K562 (cell line): ENCODE measurements around the gene FOXL3. TPM values are rescaled to one million over a fixed set of nuclear protein-coding genes. Genes with fewer than 3 reads are reported as not detected.

ENCODE experiments used
- ATAC-seq: fragments of 200-7000 bp; cut with Tn5 transposase; 3 replicates; pipeline ENCODE4 v1.9.1; 2020; ENCODE audit warnings: moderate library complexity
- BruUV-seq: library from RNA; stranded (reverse); fragments of 400-500 nt; replicated peaks from 2 replicates; lab custom pipeline; 2021; lab: Mats Ljungman, UMichigan
- CTCF ChIA-PET: fragments of 300-600 bp; formaldehyde crosslinking; extraction: SDS; loops from one replicate; lab custom pipeline; 2021; ENCODE audit warnings: low intra/inter-chr PET ratio; lab: Yijun Ruan, JAX
- POLR2A ChIA-PET: fragments of 300-600, 350-650 bp; sonication (Branson Sonifier 250); formaldehyde crosslinking; extraction: SDS; loops from one replicate; lab custom pipeline; 2021; ENCODE audit warnings: antibody characterized with exemption, inconsistent platforms; lab: Yijun Ruan, JAX
- DNase-seq, 4 experiments: peaks; one replicate each; pipeline versions ENCODE4 v3.0.0 to v3.0.0-alpha.2; 2011 to 2018; ENCODE audit warnings: low spot score in 3 of 4, mixed read lengths in 3 of 4; ENCODE audit errors: extremely low read depth in 1 of 4
- FAIRE-seq: peaks from 2 replicates; lab custom pipeline; 2011; peaks lifted over from hg19 to GRCh38; lab: Jason Lieb, UNC
- H2AFZ ChIP-seq: 2 replicates; pipeline ENCODE4 v1.6.0; 2011; ENCODE audit warnings: low read depth, low read length, control low read depth, inconsistent platforms
- H3K27ac ChIP-seq: fragments of 200-600 bp; 3 replicates; pipeline ENCODE4 v1.8.0; 2011; ENCODE audit warnings: low read depth, mild to moderate bottlenecking, control low read depth, inconsistent platforms, low read length, moderate library complexity, mixed read lengths; ENCODE audit errors: extremely low read depth
- H3K27me3 ChIP-seq, 2 experiments: fragments of 300-600 bp in 1 of 2; 2 replicates in 1 of 2; 3 replicates in 1 of 2; pipeline versions ENCODE4 v1.6.0 to v1.8.0; 2011; ENCODE audit warnings: inconsistent platforms in 2 of 2, low read length in 2 of 2, mild to moderate bottlenecking in 1 of 2, mixed read lengths in 1 of 2, moderate library complexity in 1 of 2; ENCODE audit not compliant: control insufficient read depth in 2 of 2, insufficient read depth in 2 of 2
- H3K36me3 ChIP-seq: fragments of 300-600 bp; 3 replicates; pipeline ENCODE4 v1.8.0; 2011; ENCODE audit warnings: mild to moderate bottlenecking, low read length, inconsistent platforms; ENCODE audit not compliant: control insufficient read depth, insufficient read depth
- H3K4me1 ChIP-seq, 2 experiments: fragments of 200-600 bp in 1 of 2; replicated peaks in 1 of 2; 2 replicates in 1 of 2; 3 replicates in 1 of 2; pipeline versions ENCODE4 v1.5.1 to v1.8.0; 2011; ENCODE audit warnings: inconsistent platforms in 2 of 2, low read length in 2 of 2, mild to moderate bottlenecking in 1 of 2, mixed read lengths in 1 of 2, moderate library complexity in 1 of 2; ENCODE audit not compliant: control insufficient read depth in 2 of 2, insufficient read depth in 2 of 2
- H3K4me2 ChIP-seq: 2 replicates; pipeline ENCODE4 v1.6.1; 2011; ENCODE audit warnings: low read length, control low read depth, inconsistent platforms, mixed read lengths; ENCODE audit not compliant: insufficient read depth
- H3K4me3 ChIP-seq: fragments of 200-600 bp; sonication (generic), shearing (Covaris generic); 2 replicates; pipeline ENCODE4 v1.5.1; 2016; ENCODE audit warnings: control low read depth, inconsistent platforms
- H3K79me2 ChIP-seq: fragments of 200-600 bp; 3 replicates; pipeline ENCODE4 v1.8.0; 2011; ENCODE audit warnings: low read length, inconsistent platforms; ENCODE audit not compliant: control insufficient read depth, insufficient read depth
- H3K9ac ChIP-seq, 2 experiments: 2 replicates each; pipeline versions ENCODE4 v1.6.0 to v1.6.1; 2011; ENCODE audit warnings: low read depth in 2 of 2, low read length in 2 of 2, control low read depth in 1 of 2, inconsistent platforms in 1 of 2, mild to moderate bottlenecking in 1 of 2, mixed read lengths in 1 of 2; ENCODE audit not compliant: insufficient read depth in 1 of 2
- H3K9me1 ChIP-seq: one replicate; pipeline ENCODE4 v1.6.0; 2011; ENCODE audit warnings: inconsistent platforms, mild to moderate bottlenecking, low read length, moderate library complexity; ENCODE audit not compliant: control insufficient read depth, insufficient read depth
- H3K9me3 ChIP-seq: replicated peaks from 2 replicates; pipeline ENCODE4 v1.5.1; 2011; ENCODE audit warnings: low read depth, low read length, inconsistent platforms; ENCODE audit not compliant: control insufficient read depth, insufficient read depth
- H4K20me1 ChIP-seq: replicated peaks from 2 replicates; pipeline ENCODE4 v1.6.1; 2011; ENCODE audit warnings: low read length, inconsistent platforms, mixed read lengths; ENCODE audit not compliant: control insufficient read depth, insufficient read depth
- ASH1L ChIP-seq: fragments of 450-650 bp; IDR thresholded peaks from 2 replicates; pipeline ENCODE4 v1.6.1; 2018; ENCODE audit warnings: borderline replicate concordance, mild to moderate bottlenecking, low read depth; ENCODE audit not compliant: partially characterized antibody
- BHLHE40 ChIP-seq: IDR thresholded peaks from 2 replicates; pipeline ENCODE4 v1.6.1; 2011; ENCODE audit warnings: low read length, improper control_type of control experiment
- DDX20 ChIP-seq: fragments of 450-650 bp; IDR thresholded peaks from 2 replicates; pipeline ENCODE4 v1.6.1; 2016; ENCODE audit warnings: missing genetic modification characterization, low read depth, mild to moderate bottlenecking, missing compliant biosample characterization, moderate library complexity
- DEAF1 ChIP-seq: fragments of 450-650 bp; formaldehyde crosslinking; IDR thresholded peaks from 2 replicates; pipeline ENCODE4 v1.4.0; 2020; ENCODE audit warnings: mild to moderate bottlenecking, moderate library complexity
- GATAD2B ChIP-seq: fragments of 450-650 bp; IDR thresholded peaks from 2 replicates; pipeline ENCODE4 v1.6.1; 2017; ENCODE audit warnings: mild to moderate bottlenecking, borderline replicate concordance
- HDAC2 ChIP-seq: fragments of 450-650 bp; IDR thresholded peaks from 2 replicates; pipeline ENCODE4 v1.6.1; 2016; ENCODE audit warnings: mild to moderate bottlenecking
- HOMEZ ChIP-seq: fragments of 250-450 bp; sonication (Bioruptor Pico); IDR thresholded peaks from 2 replicates; pipeline ENCODE4 v1.4.0; 2020; ENCODE audit warnings: mild to moderate bottlenecking, moderate library complexity
- RAD51 ChIP-seq: fragments of 450-650 bp; IDR thresholded peaks from 2 replicates; pipeline ENCODE4 v1.7.1; 2016; ENCODE audit warnings: low read depth, mild to moderate bottlenecking, borderline replicate concordance
- RFX5 ChIP-seq: IDR thresholded peaks from 2 replicates; pipeline ENCODE4 v1.6.1; 2011; ENCODE audit warnings: low read depth, mild to moderate bottlenecking, improper control_type of control experiment, low read length
- TARDBP ChIP-seq: fragments of 450-650 bp; IDR thresholded peaks from 2 replicates; pipeline ENCODE4 v1.6.1; 2016
- TGIF2 ChIP-seq: sonication (generic); formaldehyde crosslinking; IDR thresholded peaks from 2 replicates; pipeline ENCODE4 v1.8.1; 2022; ENCODE audit warnings: mild to moderate bottlenecking, missing genetic modification reagents, moderate library complexity
- UBTF ChIP-seq, 2 experiments: IDR thresholded peaks; 2 replicates each; pipeline ENCODE4 v1.6.1; 2012; ENCODE audit warnings: improper control_type of control experiment in 2 of 2, low read depth in 2 of 2, low read length in 2 of 2, borderline replicate concordance in 1 of 2
- ZNF174 ChIP-seq: fragments of 250-450 bp; sonication (Bioruptor Pico); IDR thresholded peaks from 2 replicates; pipeline ENCODE4 v1.4.0; 2020; ENCODE audit warnings: mild to moderate bottlenecking
- ZNF232 ChIP-seq: sonication (generic); formaldehyde crosslinking; IDR thresholded peaks from 2 replicates; pipeline ENCODE4 v1.8.0; 2022; ENCODE audit warnings: mild to moderate bottlenecking, missing genetic modification reagents
- ZNF395 ChIP-seq: fragments of 200-800 bp; sonication (Bioruptor generic); IDR thresholded peaks from 2 replicates; pipeline ENCODE4 v1.6.1; 2017; ENCODE audit warnings: missing genetic modification characterization, missing compliant biosample characterization
- WGBS: fragments of 100-300 bp; shearing (Covaris generic); methylation state at CpG from one replicate; pipeline ENCODE4 v1.1.6; 2016; ENCODE audit warnings: low coverage, mixed read lengths; ENCODE audit not compliant: insufficient coverage; ENCODE audit errors: missing lambda C conversion rate; 5-methylcytosine and 5-hydroxymethylcytosine counted together
- in situ Hi-C: fragments of 300-500 bp; cut with MboI; formaldehyde crosslinking; loops from 4 replicates; pipeline ENCODE4 v1.15.0; 2018; ENCODE audit warnings: inconsistent platforms, mixed read lengths
- intact Hi-C: fragments of 100-400 bp; cut with micrococcal nuclease; formaldehyde crosslinking; loops from 2 replicates; pipeline ENCODE4 v1.14.2; 2022
- polyA plus RNA-seq, 8 experiments: library from polyadenylated mRNA; depleted of rRNA in 4 of 8; stranded (reverse) in 5 of 8; unstranded in 3 of 8; fragments of >200 nt; fragmentation: Nextera tagmentation in 2 of 8; fragmentation: Illumina TruSeq in 1 of 8; extraction: Ambion mirVana in 2 of 8; extraction: Trizol in 1 of 8; gene quantifications; 2 replicates each; pipeline versions ENCODE4 v1.2.1 to v1.2.3, GENCODE V29; 2011 to 2014; ENCODE audit warnings: inconsistent platforms in 1 of 8, missing spikeins in 1 of 8
- total RNA-seq, 7 experiments: library from RNA; depleted of rRNA in 6 of 7; stranded (reverse); fragments of >200 nt in 6 of 7; fragmentation: Illumina TruSeq in 2 of 7; extraction: Trizol in 2 of 7; gene quantifications; 2 replicates each; pipeline versions ENCODE4 v1.2.1 to v1.2.3, GENCODE V29; 2011 to 2021; ENCODE audit warnings: low replicate concordance in 1 of 7

FOXL3 gene
- total and polyA plus RNA-seq, 9 of the 15 experiments (the other 6 are each of a cell fraction or from before 2014, with no cell fraction given) = not detected

GRCh38 chr7:247636-248035 lies 42.3 kb upstream of the FOXL3 start:
- H2AFZ ChIP-seq = no peak overlapping the region
- TF ChIP-seq ZNF232 (CRISPR knock-in tag) (no peak), RAD51 (no peak), HOMEZ (CRISPR knock-in tag) (no peak), GATAD2B (no peak), RFX5 (no peak), DDX20 (tag) (no peak), UBTF (IDR thresholded peaks at IDR 0.05; ENCODE audit: borderline replicate concordance in 1 of 2, low read depth in 2 of 2, low read length in 2 of 2) (no peak), ZNF395 (CRISPR knock-in tag) (no peak), TARDBP (no peak), DEAF1 (CRISPR knock-in tag) (no peak), TGIF2 (CRISPR knock-in tag) (no peak), ZNF174 (CRISPR knock-in tag) (no peak), ASH1L (no peak), HDAC2 (no peak), BHLHE40 (no peak)
- H3K9ac ChIP-seq = no peak overlapping the region
- ChIA-PET POLR2A (no interaction called here), CTCF (no interaction called here)
- no peaks in the 10 kb centered on the region for H3K9me3 ChIP-seq
- no peak for FAIRE-seq
- no peak for ATAC-seq
- H3K27ac ChIP-seq = no peak overlapping the region
- H4K20me1 ChIP-seq = peaks cover 26% of the 10 kb centered on the region
- H3K4me3 ChIP-seq = no peak overlapping the region
- H3K4me2 ChIP-seq = no peak overlapping the region
- no peaks in the 10 kb centered on the region for H3K9me1 ChIP-seq
- H3K4me1 ChIP-seq = peaks cover 0 to 22% of the 10 kb centered on the region in 2 experiments; a peak in 2 of 5 replicates
- BruUV-seq = no TSS peak
- H3K27me3 ChIP-seq = peaks cover 48 to 85% of the 10 kb centered on the region in 2 experiments
- DNase-seq = no peak
- H3K79me2 ChIP-seq = no peaks in the 10 kb centered on the region
- intact Hi-C loops = no loop called here
- in situ Hi-C loops = no loop called here
- WGBS = under 1% methylated on average over 14 of the region's 16 CpGs
- H3K36me3 ChIP-seq = no peaks in the 10 kb centered on the region
